ENCODE measurements around the gene FUT1. TPM values are rescaled to one million over a fixed set of nuclear protein-coding genes. Genes with fewer than 3 reads are reported as not detected.

FUT1 gene
- total and polyA plus RNA-seq, 9 of the 15 experiments (the other 6 are each of a cell fraction or from before 2014, with no cell fraction given) = 2.3 to 18.5 (median 8.8) TPM

- DNase-seq (ENCODE audit: extremely low read depth in 1 of 4, low spot score in 3 of 4) = peak in 1 of 4 experiments; percentile 58
- CTCF ChIA-PET (ENCODE audit: low intra/inter-chr PET ratio) = no interaction called here
- H3K36me3 ChIP-seq (ENCODE audit: control insufficient read depth, insufficient read depth, low read length) = peaks cover 13% of the 10 kb centered on the region; the same call in 1 of the 3 replicates
- no peaks in the 10 kb centered on the region for H3K27me3 ChIP-seq (ENCODE audit: control insufficient read depth in 2 of 2, insufficient read depth in 2 of 2, low read length in 2 of 2)
- no peaks in the 10 kb centered on the region for H3K9me1 ChIP-seq (ENCODE audit: control insufficient read depth, insufficient read depth, low read length)
- intact Hi-C loops (cut with micrococcal nuclease) = loop anchor here (2.0 kb wide), 1 partner anchor 26 kb away; no protein-coding TSS in a partner anchor
- FAIRE-seq = peak; percentile 37
- H3K9ac ChIP-seq (ENCODE audit: insufficient read depth in 1 of 2, low read depth in 2 of 2, low read length in 2 of 2) = peak within 1 kb of the TSS; percentile 74 to 91
- POLR2A ChIA-PET = interaction anchor here (0.6 kb wide), 2 partner anchors 9 to 1621 kb away, joined by 3 to 4 read pairs; partner anchors contain the start of genes IZUMO1 and NR1H2
- H3K4me1 ChIP-seq (replicated peaks in 1 of 2; ENCODE audit: control insufficient read depth in 2 of 2, insufficient read depth in 2 of 2, low read length in 2 of 2) = peaks cover 25 to 71% of the 10 kb centered on the region in 2 experiments
- BruUV-seq (replicated peaks) = no TSS peak
- peak within 1 kb of the TSS; percentile 93 for H3K27ac ChIP-seq (ENCODE audit: extremely low read depth, low read depth, low read length)
- H3K4me2 ChIP-seq (ENCODE audit: insufficient read depth, low read length) = peak within 1 kb of the TSS; percentile 81
- no peaks in the 10 kb centered on the region for H4K20me1 ChIP-seq (replicated peaks; ENCODE audit: control insufficient read depth, insufficient read depth, low read length)
- no peak within 1 kb of the TSS for H3K4me3 ChIP-seq
- peak; percentile 67 for ATAC-seq
- no peaks in the 10 kb centered on the region for H3K9me3 ChIP-seq (replicated peaks; ENCODE audit: control insufficient read depth, insufficient read depth, low read depth, low read length)
- peak within 1 kb of the TSS; percentile 73 for H2AFZ ChIP-seq (ENCODE audit: low read depth, low read length)
- WGBS (ENCODE audit: insufficient coverage, low coverage, missing lambda C conversion rate) = 31% methylated on average over 4 of the region's 4 CpGs
- in situ Hi-C loops (cut with MboI) = no loop called here
- peaks cover 28% of the 10 kb centered on the region for H3K79me2 ChIP-seq (ENCODE audit: control insufficient read depth, insufficient read depth, low read length)
- TF ChIP-seq ZNF551 (CRISPR knock-in tag; IDR thresholded peaks at IDR 0.05) (no peak), SIRT6 (IDR thresholded peaks at IDR 0.05; ENCODE audit: low read depth, low read length) (no peak), EGR1 (conservative IDR thresholded peaks at IDR 0.05) (no peak), ZNF778 (CRISPR knock-in tag; IDR thresholded peaks at IDR 0.05) (no peak), MGA (IDR thresholded peaks at IDR 0.05) (0 out of 2 replicates have a peak, but pooled peaks have one; percentile 21), ZNF445 (CRISPR knock-in tag; IDR thresholded peaks at IDR 0.05; ENCODE audit: low read depth) (no peak), ATF2 (CRISPR knock-in tag; IDR thresholded peaks at IDR 0.05) (no peak), OTX1 (CRISPR knock-in tag; IDR thresholded peaks at IDR 0.05) (no peak), YBX1 (IDR thresholded peaks at IDR 0.05) (no peak), ZNF175 (CRISPR knock-in tag; IDR thresholded peaks at IDR 0.05; ENCODE audit: low read depth) (no peak)
Measured at GRCh38 chr19:48755084-48755641, 2.7 kb upstream of the FUT1 start, which contains the start of gene FGF21. Gene FGF21, plus strand, starts transcription at chr19:48755524. Its CDS starts 713 bp downstream, at chr19:48756237.

All from K562 (cell line).